HG02571 (cell line): ENCODE results near the gene PROCR.
"Not testable (repeated sequence)": the region's sequence is repeated elsewhere in the genome, so short reads cannot be mapped to it uniquely, and the experiment has no call there.

Source experiments
- ATAC-seq: cut with Tn5 transposase; IDR thresholded peaks from one replicate; pipeline ENCODE4 v1.9.1; 2021; ENCODE audit warnings: mild to moderate bottlenecking, moderate library complexity; ENCODE audit not compliant: unreplicated experiment

The PROCR gene

GRCh38 chr20:35171753-35172433 is at the start of gene PROCR:
TSS of gene PROCR (plus strand) at chr20:35172072. CDS start at chr20:35172155, 83 bp downstream.
- no peak for ATAC-seq

- ATAC-seq = no peak
Measured at GRCh38 chr20:35122756-35123405, 49.0 kb upstream of the PROCR start.

DNA sequence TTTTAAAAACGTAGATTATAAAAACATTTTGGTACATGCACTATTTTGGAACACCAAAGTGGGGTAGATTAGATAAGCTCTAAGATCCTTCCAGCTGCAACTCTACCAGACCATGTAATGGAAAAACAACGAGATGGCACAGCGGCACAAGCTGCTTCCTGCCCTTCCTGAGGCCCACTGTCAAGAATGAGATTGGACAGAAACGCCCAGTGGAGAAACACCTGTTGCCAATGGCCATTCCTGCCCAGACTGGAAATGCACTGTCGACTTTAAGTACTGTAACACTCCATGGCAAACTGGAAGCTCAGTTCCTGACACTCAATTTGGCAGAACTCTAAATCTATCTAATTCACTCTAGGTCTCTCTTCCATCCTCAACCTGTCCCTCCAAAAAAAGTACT is 46.1 kb upstream of the PROCR start:
- ATAC-seq = no peak

- no peak for ATAC-seq
Measured at GRCh38 chr20:35129647-35130069, 42.2 kb upstream of the PROCR start.

- ATAC-seq = no peak
Measured at GRCh38 chr20:35131934-35132333, 39.9 kb upstream of the PROCR start.

GRCh38 chr20:35133031-35133430 is 38.8 kb upstream of the PROCR start:
- no peak for ATAC-seq

GRCh38 chr20:35133735-35134134 is 38.1 kb upstream of the PROCR start:
- no peak for ATAC-seq

DNA sequence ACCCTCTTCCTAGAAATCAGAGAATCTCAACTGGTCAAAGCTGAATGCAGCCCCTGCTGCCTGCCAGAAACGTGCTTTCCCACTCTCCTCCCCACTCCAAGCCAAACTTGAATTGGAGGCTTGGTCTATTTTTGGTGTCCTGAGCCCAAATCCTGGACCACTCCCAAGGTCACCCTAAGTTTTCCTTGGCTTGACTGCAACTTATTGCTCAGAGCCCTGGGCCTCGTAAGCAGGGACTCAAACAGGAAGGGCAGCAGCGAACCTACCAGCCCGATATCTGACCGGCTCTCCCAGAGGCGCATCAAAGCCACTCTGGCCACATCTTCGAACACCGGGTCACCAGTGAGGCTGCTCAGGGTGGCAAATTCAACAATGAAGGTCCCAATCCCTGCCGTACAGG is 37.4 kb upstream of the PROCR start:
- ATAC-seq = no peak

GRCh38 chr20:35134880-35135279 is 37.0 kb upstream of the PROCR start:
- no peak for ATAC-seq

DNA sequence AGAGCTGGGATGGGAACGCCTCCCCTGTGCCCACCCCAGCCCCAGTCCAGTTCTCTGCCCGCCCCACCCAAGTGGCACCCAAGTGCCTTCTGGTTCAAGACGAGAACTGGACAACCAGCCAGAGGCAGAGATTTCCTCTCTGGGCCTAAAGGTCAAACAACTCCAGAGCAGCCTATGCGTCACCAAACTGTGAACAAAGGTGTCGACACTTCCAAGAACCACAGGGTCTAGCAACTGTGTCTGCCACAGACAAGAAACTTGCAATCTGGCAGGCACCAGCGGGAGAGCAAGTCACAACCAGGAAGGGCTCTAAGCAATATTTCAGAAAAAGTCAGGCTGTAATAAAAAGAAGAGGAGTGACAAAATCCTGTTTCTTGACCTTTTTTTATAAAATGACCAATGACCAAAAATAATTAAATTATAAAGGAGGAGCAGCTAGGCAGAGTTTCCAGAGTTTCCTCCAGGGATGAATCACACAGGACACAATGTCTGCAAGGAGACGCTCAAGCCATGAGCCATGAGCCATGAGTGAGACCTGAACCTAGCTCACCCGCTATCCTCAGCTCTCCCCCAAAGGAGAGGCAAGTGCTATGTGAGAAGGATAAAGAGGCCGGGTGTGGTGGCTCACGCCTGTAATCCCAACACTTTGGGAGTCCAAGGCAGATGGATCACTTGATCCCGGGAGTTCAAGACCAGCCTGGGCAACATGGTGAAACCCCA is 35.8 kb upstream of the PROCR start:
- ATAC-seq = no peak

GRCh38 chr20:35144694-35145093 is 27.2 kb upstream of the PROCR start:
- no peak for ATAC-seq

DNA sequence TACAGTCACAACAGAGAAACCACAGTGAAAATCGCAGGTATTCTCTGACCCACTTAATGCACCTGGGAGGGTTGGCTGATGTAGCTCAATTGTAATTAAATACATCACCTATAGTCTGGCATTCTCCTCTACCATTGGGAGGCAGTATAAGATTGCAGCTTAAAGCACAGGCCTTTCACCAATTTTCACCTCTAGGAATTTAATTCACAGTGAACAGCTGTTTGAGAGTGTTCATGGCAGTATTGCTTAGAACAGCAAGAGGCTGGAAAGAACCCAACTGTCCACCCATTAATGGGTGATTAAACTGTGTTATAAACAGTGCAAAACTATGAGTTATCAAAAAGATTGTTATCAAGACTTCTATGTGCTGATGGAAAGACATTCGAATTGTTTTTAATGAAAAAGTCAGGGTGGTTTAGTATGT is 26.7 kb upstream of the PROCR start:
- no peak for ATAC-seq

DNA sequence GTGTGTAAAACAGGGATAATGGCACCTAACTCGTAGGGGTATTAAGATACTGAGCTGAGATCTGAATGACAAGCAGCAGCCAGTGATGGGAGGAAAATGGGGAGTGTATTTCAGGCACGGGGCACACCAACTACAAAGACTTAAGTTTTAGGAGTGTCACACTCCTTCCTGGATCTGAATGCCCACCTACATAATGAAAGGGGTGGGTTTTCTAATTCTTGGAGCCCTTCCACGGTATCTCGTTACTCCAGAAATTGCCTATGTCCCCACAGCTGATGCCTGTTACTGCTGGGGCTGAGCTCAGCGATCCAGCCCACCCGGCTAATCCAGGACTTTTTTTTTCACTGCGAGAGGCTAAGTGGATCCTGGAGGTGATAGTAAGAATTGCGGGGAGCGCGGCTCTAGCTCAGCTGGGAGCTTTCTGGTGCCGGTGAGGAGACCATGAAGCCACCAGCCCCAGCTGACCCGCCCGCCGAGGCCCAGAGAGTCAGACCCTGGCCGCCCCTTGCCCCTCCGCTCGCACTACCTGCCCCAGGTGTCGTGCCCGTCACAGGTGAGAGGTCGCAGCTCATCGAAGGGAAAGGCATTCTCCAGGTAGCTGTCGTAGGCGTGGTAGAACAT is 25.5 kb upstream of the PROCR start:
- no peak for ATAC-seq

DNA sequence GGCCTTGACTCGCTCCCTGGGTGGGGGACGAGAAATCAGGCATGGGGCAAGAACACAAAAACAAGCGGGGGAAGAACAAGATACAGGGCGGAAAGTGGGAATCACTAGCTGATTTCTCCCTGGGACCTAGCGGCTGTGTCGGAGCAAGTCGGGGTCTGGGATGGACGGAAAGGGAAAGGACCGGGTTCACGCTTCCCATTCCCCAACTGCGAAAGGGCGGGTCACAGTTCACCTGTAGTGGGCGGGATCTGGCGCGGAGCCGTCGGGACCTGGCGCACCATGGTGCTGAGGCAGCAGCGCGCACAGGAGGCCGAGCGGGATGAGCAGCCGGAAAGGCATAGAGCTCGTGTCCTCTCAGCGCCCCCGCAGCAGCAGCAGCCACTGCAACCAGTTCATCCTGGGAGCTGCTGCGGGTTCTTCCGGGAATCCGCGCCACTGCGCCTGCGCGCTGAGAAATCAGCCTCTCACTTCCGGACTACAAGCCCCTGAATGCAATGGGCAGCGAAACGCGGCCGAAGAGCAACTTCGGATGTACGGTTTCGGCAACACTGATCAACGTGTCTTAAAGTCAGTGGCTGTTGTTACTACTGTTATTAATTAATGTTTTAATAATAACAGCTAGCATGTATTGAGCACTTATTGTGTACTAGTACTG is 24.8 kb upstream of the PROCR start, which contains the start of gene EDEM2:
Gene EDEM2 (minus strand): TSS at position 417 of the 655 bp plus-strand sequence. CDS start 78 bp downstream, at position 339.
- ATAC-seq = peak; percentile 76

DNA sequence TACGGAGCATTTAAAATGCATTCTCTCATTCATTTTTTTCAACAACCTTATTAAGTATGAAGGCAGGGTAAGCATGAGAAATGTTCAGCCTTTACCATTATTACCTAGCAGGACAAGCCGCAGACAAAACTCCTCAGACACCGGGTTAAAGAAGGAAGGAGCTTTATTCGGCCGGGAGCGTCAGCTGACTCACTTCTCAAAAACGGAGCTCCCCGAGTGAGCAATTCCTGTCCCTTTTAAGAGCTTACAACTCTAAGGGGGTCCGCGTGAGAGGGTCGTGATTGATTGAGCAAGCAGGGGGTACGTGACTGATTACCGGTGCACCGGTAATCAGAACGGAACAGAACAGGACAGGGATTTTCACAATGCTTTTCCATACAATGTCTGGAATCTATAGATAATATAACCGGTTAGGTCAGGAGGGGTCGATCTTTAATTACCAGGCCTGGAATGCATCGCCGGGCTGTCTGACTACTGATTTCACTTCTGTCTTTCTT is 24.2 kb upstream of the PROCR start:
- ATAC-seq = not testable (repeated sequence)

DNA sequence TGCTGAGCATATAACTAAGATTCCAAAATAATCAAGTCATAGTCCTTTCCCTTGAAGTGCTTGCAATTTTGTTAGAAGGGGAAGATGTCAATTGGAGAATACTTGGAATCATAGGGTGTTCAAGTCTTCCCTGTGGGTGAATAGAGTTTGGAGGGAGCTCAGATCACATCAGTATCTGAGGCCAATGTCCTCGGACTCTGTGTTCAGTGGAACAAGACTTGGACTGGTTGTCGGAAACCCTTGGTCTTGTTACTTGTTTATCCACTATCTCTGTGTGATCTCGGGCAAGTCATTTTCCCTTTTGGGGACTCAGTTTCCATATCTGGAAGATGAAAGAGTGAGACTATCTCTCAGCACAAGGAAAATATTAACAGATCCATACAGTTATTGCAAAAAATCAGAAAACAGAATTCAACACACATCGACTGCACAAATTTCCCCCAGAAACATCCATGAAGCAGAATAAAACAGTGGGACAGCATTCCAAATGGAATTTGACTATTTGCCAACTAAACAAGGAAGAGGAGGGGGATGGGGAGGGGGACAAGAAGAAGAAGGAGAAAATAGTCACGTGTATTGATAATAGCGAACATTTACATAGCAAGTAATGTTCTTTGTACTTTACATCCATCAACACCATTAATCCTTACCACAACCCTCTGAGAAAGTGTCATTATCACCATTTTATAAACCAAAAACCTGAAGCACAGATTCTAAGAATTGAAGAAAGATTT is 20.9 kb upstream of the PROCR start:
- no peak for ATAC-seq

DNA sequence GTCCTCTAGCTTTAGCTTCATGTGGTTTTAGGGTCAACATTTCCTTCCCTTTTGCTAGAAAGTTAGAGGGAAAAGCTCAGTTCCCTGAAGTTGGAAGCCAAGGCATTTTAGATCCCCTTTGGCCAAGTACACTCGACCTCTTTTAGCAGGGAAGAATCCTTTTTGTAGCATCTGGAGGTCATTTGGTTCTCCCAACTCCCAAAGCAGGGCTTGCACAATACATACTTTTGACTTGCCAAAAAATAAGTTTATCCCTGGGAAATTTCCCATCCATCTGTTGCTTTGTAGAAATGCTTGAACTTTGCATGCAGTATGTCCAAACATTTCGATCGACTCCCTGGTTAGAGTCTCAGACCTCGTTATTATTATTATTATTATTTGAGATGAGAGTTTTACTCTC is 20.1 kb upstream of the PROCR start:
- no peak for ATAC-seq

DNA sequence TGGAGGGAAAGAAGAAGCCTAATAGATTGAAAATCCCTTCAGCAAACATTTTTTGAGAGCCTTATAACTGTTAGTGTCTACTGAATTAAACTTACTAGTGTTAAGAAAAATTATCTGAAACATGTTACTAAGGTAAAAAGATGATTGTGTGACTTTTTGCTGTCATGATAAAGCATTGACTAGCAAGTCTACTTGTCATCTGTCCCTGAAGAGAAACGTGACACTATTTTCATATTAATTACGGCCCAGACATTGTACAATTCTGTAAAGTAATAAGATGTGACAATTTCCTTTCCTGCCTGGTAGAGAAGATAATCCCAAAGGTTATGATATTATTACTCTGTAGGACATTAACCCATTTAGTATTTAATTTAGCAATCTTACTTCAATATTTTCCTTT is 15.9 kb upstream of the PROCR start:
- ATAC-seq = no peak

DNA sequence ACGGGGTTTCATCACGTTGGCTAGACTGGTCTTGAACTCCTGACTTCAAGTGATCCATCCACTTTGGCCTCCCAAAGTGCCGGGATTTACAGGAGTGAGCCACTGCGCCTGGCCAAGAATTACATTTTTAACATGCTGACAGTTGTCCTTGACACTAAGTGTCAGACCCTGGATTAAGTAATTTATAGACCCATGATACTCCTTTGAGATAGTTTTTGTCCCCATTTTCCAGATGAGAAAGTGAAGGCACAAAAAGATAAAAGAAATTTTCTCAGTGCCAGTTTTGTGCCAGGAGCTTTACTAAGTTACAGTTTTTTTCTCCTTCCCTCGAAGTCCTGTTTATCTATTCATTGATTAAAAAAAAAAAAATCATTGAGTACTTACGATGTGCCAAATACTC is 14.9 kb upstream of the PROCR start:
- no peak for ATAC-seq

GRCh38 chr20:35160341-35160740 is 11.5 kb upstream of the PROCR start:
- not testable (repeated sequence) for ATAC-seq
